HG02943 (cell line): ENCODE measurements around the gene IL17REL.

Source experiments
- ATAC-seq: cut with Tn5 transposase; IDR thresholded peaks from one replicate; pipeline ENCODE4 v1.9.1; 2021; ENCODE audit warnings: mild to moderate bottlenecking, low read depth, moderate library complexity; ENCODE audit not compliant: unreplicated experiment

The IL17REL gene

GRCh38 chr22:50008151-50009040 lies 4.2 kb downstream of the IL17REL start:
- ATAC-seq = no peak

- no peak for ATAC-seq
Observed at GRCh38 chr22:50007057-50007511, 5.5 kb downstream of the IL17REL start.

GRCh38 chr22:50004918-50005317 lies 7.6 kb downstream of the IL17REL start:
- ATAC-seq = no peak

GRCh38 chr22:50002791-50003190 lies 9.8 kb downstream of the IL17REL start:
- ATAC-seq = no peak

GRCh38 chr22:50001388-50002231 lies 11.0 kb downstream of the IL17REL start:
- no peak for ATAC-seq

- ATAC-seq = no peak
Observed at GRCh38 chr22:50000587-50001387, 11.8 kb downstream of the IL17REL start.

- no peak for ATAC-seq
Observed at GRCh38 chr22:49999946-50000586, 12.5 kb downstream of the IL17REL start.

- no peak for ATAC-seq
Observed at GRCh38 chr22:49999063-49999945, 13.3 kb downstream of the IL17REL start.

- no peak for ATAC-seq
Observed at GRCh38 chr22:49998718-49999062, 13.9 kb downstream of the IL17REL start.

GRCh38 chr22:49997932-49998717 lies 14.4 kb downstream of the IL17REL start:
- no peak for ATAC-seq

GRCh38 chr22:49997251-49997599 lies 15.3 kb downstream of the IL17REL start:
- no peak for ATAC-seq

GRCh38 chr22:49996518-49997250 lies 15.9 kb downstream of the IL17REL start:
- no peak for ATAC-seq

GRCh38 chr22:49996119-49996517 lies 16.4 kb downstream of the IL17REL start:
- no peak for ATAC-seq

- no peak for ATAC-seq
Observed at GRCh38 chr22:49995361-49996118, 17.0 kb downstream of the IL17REL start.

- ATAC-seq = no peak
Observed at GRCh38 chr22:49995041-49995360, 17.6 kb downstream of the IL17REL start.

GRCh38 chr22:49994361-49995040 lies 18.1 kb downstream of the IL17REL start:
- ATAC-seq = no peak
